ENCODE results near the gene MS4A10.

MS4A10 gene

GRCh38 chr11:60780065-60780464 lies 5.1 kb upstream of the MS4A10 start:
- no peak for TF ChIP-seq CTCF (IDR thresholded peaks at IDR 0.05; ENCODE audit: low read depth, low read length, missing control alignments)
- H3K4me3 ChIP-seq (replicated peaks; ENCODE audit: low read depth, low read length), result no peak overlapping the region
- no peak for DNase-seq (ENCODE audit: extremely low read depth, low read depth)

GRCh38 chr11:60780774-60781173 lies 4.4 kb upstream of the MS4A10 start:
- DNase-seq (ENCODE audit: extremely low read depth, low read depth), result no peak
- no peak overlapping the region for H3K4me3 ChIP-seq (replicated peaks; ENCODE audit: low read depth, low read length)
- no peak for TF ChIP-seq CTCF (IDR thresholded peaks at IDR 0.05; ENCODE audit: low read depth, low read length, missing control alignments)

DNA sequence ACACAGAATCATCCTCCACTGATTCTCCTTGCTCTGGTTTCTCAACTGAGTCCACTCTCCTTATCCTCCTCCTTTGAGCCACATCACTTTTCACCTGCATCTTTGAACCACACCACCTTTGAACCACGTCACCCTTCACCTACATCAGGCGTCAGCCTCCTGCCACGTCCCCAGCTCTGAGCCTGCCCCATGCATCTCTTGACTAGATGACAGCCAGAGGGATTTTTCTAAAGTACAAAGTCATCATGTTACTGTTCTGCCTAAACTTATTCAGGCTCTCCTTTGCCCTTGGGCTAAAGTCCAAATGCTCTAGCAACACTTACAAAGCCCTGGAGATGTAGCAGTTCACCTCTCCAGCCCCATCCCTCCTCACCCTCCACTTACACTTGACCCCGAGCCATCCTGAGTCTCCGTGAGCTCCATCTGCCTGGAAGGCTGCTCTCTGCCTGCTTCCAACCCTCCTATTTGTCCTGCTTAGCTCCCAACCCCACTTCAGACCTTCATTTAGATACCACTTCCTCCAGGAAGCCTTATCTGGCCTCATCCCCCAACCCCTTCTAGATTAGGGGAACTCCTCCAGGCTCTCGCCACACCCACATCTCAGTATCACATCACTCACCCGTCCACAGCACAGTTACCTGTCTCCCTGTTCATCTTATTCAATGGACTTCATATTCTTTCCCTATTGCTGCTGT lies 3.7 kb upstream of the MS4A10 start:
- TF ChIP-seq CTCF (IDR thresholded peaks at IDR 0.05; ENCODE audit: low read depth, low read length, missing control alignments), result no peak
- no peak overlapping the region for H3K4me3 ChIP-seq (replicated peaks; ENCODE audit: low read depth, low read length)
- DNase-seq (ENCODE audit: extremely low read depth, low read depth), result no peak

DNA sequence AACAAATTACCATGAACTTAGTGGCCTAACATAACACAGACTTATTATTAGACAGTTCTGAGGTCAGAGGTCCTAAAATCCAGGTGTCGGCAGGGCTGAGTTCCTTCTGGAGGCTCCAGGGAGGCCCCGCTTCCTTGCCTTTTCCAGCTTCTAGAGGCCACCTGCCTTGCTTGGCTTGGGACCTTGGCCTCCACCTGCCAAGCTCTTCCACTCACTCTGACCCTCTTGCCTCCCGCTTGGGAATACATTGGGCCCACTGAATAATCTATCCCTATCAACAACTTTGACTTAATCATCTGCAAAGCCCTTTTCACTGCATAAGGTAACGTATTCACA lies 3.2 kb upstream of the MS4A10 start:
- H3K4me3 ChIP-seq (replicated peaks; ENCODE audit: low read depth, low read length), result no peak overlapping the region
- DNase-seq (ENCODE audit: extremely low read depth, low read depth), result no peak
- TF ChIP-seq CTCF (IDR thresholded peaks at IDR 0.05; ENCODE audit: low read depth, low read length, missing control alignments), result no peak

- DNase-seq (ENCODE audit: extremely low read depth, low read depth), result no peak
- TF ChIP-seq CTCF (IDR thresholded peaks at IDR 0.05; ENCODE audit: low read depth, low read length, missing control alignments), result no peak
- H3K4me3 ChIP-seq (replicated peaks; ENCODE audit: low read depth, low read length), result no peak overlapping the region
Observed at GRCh38 chr11:60782393-60783140, 2.6 kb upstream of the MS4A10 start.

GRCh38 chr11:60783141-60783484 lies 2.0 kb upstream of the MS4A10 start:
- no peak for TF ChIP-seq CTCF (IDR thresholded peaks at IDR 0.05; ENCODE audit: low read depth, low read length, missing control alignments)
- no peak for DNase-seq (ENCODE audit: extremely low read depth, low read depth)
- H3K4me3 ChIP-seq (replicated peaks; ENCODE audit: low read depth, low read length), result no peak overlapping the region
